Fibroblast of upper back skin (primary cell): Measurements from ENCODE around the gene LUM.

Experiments used
- DNase-seq: peaks from one replicate; pipeline ENCODE4 v3.0.0-alpha.2; 2013

The LUM gene

DNA sequence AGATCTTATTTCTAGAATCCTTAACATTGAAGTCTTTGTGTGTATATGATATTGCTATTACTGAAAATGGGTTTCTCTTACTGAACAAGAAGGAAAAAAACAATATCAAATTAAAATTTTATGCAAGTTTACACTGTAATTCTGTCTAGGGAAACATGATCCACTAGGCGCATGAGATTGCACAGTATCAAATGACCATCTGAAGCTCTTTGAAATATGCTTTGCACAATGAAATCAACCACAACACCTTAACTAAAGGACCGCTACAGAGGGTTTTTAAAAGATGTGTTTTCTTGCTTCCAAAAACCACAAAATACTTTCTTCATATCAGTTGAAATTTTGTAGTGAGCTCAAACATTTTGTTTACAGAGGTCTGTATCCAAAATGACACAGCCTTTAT is 38.4 kb downstream of the LUM start:
- no peak for DNase-seq

DNA sequence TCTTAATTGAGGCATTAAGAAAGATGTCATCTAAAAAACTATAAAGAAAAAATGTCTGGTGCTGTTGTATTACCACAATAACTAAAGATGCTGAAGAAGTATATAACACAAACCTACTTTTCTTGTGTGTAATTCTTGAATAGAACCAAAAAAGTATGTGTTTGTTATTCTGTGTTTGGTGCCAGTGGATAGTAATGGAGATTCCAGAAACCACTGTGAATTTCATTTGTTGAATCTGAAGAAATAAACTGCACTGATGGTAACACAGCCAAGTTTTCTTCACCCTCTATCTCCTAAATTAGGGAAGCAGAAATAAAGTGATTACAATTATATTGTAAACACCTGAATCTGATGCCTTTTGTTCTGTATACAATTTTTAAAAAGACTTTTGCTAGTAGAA is 40.4 kb downstream of the LUM start:
- DNase-seq, result no peak

DNA sequence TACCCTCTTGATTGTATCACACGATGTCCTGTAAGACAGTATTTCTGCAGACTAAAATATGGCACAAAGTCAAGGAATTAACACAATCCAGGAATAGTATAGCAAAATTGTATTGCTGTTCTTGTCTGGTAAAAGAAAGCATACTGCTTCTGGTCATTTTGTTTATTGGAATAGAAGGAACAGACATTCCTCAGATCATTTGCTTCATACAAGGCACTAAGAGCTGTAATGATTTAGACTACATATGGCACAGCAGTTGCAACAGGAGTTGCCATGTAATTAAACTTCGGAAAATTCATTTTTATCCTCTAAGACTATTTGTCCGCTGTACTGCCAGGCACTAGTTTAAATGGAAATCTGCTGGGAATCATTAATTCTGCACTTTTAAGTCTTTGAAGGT is 45.9 kb downstream of the LUM start:
- no peak for DNase-seq

DNA sequence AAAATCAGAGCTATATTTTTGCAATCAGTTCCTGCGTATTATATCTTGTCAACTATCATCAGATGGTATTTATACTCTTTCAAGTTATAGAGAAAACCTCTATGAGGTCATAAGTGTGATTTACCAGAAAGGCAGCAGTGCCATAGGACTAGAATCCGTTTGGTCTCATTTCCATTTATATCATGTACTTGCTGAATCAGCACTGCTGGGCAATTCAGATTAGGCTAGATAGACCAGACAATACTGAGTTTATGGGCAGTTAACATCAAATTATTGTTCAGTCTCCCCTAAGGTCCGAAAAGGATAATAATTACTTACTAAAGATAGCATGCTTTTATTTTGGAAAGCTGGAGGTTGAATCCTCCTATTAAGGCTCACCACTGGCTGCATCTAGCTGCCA is 46.7 kb downstream of the LUM start:
- DNase-seq, result no peak

DNA sequence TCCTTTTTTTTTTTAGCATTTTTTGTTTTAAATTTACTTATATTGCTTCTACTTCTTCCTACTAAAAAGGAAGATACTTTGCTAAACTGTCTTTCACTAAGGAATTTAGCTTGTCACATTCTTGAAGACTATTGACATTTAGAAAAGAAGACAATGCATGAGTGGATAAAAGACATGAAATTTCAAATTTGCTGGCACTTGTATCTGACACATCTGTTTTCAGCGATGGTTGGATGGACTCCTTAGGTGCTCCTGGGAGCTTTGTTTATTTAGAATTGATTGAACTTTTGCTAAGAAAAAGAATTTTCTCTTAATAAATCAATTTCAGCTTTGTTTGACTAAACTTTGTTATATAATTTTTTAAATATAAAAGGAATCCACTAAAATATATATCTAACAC is 50.2 kb downstream of the LUM start:
- DNase-seq, result no peak

DNA sequence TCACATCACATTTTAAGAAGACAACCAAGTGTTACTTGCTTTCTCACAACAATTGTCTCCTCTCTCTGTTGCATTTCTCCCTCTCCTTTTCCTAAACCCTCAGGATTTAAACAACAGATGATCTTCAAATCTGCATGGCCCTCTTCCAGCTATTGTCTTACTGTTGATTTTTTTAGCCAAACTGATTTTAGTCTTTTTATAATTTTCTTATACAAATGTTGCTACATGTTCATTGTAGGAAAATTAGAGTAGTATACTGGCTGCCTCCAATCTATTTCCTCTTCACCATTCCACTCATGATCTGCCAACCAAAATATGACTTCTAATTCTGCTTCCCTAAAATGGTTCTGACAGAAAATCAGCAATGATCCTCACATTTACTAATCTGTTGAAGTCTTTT is 52.1 kb downstream of the LUM start:
- DNase-seq, result no peak

DNA sequence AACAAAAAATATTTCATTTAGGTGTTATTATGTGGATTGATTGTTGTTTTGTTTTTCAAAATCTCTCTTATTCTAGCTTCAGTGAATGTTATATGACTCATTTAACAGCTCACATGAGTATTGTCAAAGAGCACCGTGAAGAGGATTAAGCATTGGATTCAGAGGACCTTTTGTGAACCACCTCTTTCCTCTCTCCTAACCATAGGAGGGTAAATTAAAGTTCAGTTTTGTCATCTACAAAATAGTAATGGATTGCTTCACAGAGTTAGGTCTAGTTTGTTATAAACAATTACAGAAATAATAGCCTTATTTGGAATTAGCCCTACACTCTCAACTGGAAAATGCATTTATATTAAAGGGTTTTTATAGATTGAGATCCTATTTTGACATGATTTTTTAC is 52.5 kb downstream of the LUM start:
- DNase-seq, result no peak

DNA sequence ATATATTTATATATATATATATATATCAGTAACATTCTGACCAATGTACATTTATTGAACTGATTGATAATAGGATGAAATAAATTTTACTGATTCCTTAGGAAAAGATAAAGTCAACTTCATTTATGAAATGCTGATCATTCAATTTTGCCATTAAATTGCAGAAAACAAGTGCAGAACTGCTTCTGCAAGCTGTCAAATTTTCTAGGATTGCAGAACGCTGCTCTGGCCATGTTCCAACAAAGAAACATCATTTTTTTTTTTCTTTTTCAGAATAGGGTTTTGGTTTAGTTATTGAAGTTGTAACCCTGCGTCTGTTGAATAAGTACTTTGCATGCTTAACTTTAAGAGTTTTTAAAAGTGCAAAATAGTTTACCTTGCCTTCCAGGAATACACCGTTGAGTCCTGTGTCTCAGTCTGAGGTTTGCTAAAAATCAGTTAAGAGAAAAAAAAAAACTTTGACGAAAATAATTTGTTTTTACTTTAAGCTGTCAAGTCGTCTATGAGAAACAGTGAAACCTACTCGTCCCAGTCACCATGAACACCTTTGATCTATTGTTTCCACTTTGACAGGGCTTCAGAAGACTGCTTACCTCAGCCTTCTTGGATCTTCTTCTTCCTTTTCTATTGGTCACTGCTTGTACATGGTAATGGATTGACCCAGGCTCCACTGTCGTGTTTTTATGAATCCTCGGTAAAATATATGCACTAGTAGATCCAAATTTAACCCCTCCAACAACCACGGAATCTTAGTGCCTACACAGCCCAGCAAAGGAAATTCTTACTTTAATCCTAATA is 53.7 kb downstream of the LUM start, which contains the start of gene KERA:
KERA (minus strand) TSS at position 657 of the 798 bp plus-strand sequence. CDS start 1,743 bp downstream, outside the sequence.
- no peak for DNase-seq

DNA sequence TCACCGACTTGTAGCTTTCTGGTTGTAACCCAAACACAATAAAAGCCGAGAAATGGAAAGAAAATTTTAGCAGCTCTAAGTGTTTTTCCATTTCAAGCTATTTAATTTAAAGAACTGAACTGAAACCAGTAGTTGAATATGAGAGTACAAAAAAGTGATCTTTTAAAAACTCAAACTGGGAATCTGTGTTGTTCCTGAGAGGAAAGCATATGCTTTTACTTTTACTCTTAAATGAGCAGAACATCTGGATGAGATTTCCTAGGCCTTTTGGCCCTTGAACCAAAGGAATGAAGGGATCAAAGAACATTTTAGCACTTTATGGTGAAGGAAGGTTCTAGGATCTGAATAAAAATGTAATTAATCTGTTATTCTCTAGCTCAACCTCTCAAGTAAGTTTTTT is 54.8 kb downstream of the LUM start:
- DNase-seq, result peak; percentile 7

DNA sequence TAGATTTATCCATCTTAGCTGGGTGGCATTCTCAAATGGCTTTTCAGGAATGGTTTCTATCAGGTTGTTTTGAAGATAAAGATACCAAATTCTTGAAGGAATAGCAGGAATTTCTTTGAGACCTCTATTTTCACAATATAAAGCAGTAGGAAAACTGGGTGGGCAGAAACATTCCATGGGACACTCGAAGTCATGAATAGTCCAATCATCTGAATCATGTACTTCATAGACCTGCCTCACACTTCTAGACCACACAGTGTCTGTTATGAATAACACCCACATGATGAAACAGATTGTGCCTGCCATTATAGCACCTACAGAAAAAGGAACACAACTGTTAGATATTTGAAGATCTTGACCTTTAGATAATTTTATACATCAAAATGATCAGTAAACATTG is 55.3 kb downstream of the LUM start:
- peak; percentile 40 for DNase-seq

DNA sequence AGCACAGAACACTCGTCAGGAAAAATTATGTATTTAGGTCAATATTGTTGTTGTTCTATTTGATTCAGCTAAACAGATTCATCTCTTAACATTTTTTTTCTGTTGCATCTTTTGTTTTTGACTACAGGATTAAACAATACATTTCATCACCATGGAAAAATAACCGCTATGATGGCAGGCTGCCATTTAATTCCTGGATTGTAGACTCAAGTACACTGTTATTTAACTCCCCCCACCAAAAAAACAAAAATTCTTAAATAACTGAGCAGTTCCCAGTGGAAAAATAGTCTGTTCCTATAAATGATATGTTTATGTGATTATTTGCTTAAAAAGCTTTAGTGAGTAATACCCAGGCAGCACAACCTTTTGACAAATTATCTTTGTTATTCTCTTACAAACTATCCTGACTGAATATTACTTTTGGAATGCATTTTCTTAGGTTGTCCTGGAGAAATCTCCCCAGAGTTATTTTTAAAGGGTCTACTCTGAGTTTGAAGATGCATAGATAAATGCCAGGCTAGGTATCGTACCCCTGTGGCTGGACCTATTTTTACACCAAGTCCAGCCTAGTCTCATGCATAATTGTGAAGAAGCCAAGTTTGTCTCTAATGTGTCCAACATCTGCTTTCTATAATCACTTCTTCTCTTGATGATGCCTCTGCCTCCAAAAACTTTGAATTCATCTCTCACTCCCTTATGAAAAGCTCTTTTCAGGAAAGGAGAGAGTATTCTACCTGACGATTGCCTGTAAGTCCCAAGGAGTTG is 57.2 kb downstream of the LUM start:
- peak; percentile 85 for DNase-seq
